GM12872 (cell line): Measurements from ENCODE around the gene CEND1.

Source experiments
- CTCF ChIP-seq: IDR thresholded peaks from 3 replicates; pipeline ENCODE4 v1.5.1; 2011; ENCODE audit warnings: low read depth, mild to moderate bottlenecking, low read length, moderate library complexity; ENCODE audit not compliant: insufficient read depth

The CEND1 gene

DNA sequence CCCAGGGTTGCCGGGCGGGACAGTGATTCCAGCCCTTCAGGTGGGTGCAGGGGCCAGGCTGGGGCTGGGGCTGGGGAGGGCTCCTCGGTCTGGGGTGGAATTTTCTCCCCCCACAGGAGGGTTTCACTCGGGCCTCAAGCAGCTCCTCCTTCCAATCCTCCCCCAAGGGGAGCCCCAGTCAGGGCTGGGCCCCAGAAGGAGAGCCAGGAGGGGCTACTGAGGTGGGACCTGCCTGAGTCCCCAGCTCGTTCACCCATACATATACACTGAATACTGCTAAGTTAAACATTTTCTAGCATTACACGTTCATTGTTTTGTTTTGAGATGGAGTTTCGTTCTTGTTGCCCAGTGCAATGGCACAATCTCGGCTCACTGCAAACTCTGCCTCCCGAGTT is 36.3 kb upstream of the CEND1 start:
- TF ChIP-seq CTCF = no peak

- TF ChIP-seq CTCF = no peak
These were observed 35.7 kb upstream of the CEND1 start for GRCh38 chr11:825366-826226.

GRCh38 chr11:824942-825341 is 35.1 kb upstream of the CEND1 start:
- TF ChIP-seq CTCF = no peak

DNA sequence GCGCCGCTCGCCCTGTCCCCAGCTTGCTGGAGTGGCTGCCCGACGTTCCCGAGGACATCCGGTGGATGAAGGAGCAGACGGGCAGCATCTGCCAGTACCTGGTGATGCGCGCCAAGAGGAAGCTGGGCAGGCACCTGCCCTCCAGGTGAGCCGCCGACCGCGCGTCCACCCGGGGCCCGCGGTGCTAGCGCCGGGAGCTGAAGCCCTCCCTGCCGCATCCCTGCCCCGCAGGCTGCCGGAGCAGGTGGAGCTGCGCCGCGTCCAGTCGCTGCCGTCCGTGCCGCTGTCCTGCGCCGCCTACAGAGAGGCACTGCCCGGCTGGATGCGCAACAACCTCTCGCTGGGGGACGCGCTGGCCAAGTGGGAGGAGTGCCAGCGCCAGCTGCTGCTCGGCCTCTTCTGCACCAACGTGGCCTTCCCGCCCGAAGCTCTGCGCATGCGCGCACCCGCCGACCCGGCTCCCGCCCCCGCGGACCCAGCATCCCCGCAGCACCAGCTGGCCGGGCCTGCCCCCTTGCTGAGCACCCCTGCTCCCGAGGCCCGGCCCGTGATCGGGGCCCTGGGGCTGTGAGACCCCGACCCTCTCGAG is 34.5 kb upstream of the CEND1 start:
- TF ChIP-seq CTCF = no peak

DNA sequence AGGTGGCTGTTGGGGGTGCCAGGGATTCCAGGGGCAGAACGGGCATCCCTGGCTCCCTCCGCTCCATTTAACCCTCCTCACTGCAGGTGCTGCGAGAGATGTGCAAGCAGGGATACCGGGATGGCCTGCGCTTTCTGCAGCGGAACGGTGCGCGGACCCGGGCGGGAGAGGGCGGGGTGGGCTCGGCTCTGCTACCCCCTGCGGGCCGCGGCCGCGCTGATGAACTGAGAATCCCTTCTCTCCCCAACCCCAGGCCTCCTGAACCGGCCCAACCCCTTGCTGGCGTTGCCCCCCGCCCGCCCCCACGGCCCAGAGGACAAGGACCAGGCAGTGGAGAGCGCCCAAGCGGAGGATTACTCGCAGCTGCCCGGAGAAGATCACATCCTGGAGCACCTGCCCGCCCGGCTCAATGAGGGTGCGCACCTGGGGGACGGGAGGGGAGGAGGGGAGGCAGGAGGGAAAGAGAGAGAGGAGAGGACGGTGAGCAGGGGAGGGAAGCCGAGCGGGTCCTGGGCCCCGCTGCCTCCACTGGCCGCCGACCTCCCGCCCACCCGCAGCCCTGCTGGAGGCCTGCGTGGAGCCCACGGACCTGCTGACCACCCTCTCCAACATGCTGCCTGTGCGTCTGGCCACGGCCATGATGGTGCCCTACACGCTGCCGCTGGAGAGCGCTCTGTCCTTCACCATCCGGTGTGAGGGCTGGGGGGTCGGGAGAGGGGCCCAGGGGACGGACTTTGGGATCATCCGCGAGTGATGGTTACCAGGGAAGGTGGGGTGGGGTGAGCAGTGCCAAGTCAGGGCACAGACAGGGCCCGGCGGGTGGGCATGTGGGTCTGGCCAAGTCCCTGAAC is 33.8 kb upstream of the CEND1 start:
- TF ChIP-seq CTCF = no peak

GRCh38 chr11:821512-822371 is 31.9 kb upstream of the CEND1 start:
- TF ChIP-seq CTCF = no peak
